Neural progenitor cell (in vitro differentiated cells): ENCODE data around the gene ACBD7.

Source experiments
- EZH2 ChIP-seq: fragments of 200-600 bp; sonication (generic); IDR thresholded peaks from 2 replicates; pipeline ENCODE4 v1.6.1; 2017; ENCODE audit warnings: antibody characterized with exemption, mild to moderate bottlenecking, moderate library complexity
- TF ChIP-seq, protein P1 (sequence below): fragments of 200-600 bp; sonication (generic); IDR thresholded peaks from 2 replicates; pipeline ENCODE4 v1.5.1; 2017; ENCODE audit warnings: antibody characterized with exemption, mild to moderate bottlenecking

DNA sequence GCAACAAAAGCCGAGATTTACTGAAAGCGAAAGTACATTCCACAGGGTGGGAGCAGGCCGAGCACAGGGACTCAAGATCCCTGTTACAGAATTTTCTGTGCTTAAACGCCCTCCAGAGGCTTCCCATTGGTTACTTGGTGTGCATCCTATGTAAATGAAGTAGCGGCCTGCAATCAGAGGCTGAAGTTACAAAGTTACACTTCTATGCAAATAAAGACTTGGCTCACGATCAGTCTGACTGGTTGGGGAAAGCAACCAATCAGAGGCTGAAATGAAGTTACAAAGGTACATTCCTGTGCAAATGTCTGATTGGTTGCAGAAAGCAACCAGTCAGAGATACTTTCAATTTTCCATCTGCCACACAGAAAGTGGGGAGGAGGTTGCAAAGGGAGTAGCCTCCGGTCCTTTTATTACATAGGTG, 4.1 kb downstream of the ACBD7 start:
- TF ChIP-seq, protein P1, sequence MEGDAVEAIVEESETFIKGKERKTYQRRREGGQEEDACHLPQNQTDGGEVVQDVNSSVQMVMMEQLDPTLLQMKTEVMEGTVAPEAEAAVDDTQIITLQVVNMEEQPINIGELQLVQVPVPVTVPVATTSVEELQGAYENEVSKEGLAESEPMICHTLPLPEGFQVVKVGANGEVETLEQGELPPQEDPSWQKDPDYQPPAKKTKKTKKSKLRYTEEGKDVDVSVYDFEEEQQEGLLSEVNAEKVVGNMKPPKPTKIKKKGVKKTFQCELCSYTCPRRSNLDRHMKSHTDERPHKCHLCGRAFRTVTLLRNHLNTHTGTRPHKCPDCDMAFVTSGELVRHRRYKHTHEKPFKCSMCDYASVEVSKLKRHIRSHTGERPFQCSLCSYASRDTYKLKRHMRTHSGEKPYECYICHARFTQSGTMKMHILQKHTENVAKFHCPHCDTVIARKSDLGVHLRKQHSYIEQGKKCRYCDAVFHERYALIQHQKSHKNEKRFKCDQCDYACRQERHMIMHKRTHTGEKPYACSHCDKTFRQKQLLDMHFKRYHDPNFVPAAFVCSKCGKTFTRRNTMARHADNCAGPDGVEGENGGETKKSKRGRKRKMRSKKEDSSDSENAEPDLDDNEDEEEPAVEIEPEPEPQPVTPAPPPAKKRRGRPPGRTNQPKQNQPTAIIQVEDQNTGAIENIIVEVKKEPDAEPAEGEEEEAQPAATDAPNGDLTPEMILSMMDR: no peak
- TF ChIP-seq EZH2: no peak
